Measurements from ENCODE around the gene ZNF254. TPM values are rescaled to one million over a fixed set of nuclear protein-coding genes. Genes with fewer than 3 reads are reported as not detected.

The ZNF254 gene
- total and polyA plus RNA-seq, 2 of the 4 experiments (the other 2 are of a cell fraction): 4.4 to 8.8 TPM

GRCh38 chr19:24055548-24055947, 31.4 kb upstream of the ZNF254 start:
- Histone ChIP-seq H2AK5ac (ENCODE audit: low read depth, low read length) (no peak overlapping the region), H4K20me1 (ENCODE audit: insufficient read depth, low read length) (peaks cover 28% of the 10 kb centered on the region), H2BK5ac (ENCODE audit: low read depth, low read length, poor library complexity, severe bottlenecking) (no peak overlapping the region), H4K8ac (ENCODE audit: low read depth in 2 of 2, low read length in 2 of 2) (no peak overlapping the region), H3K14ac (replicated peaks; ENCODE audit: low read depth, low read length) (no peak overlapping the region), H2AK9ac (replicated peaks; ENCODE audit: low read depth, low read length, poor library complexity) (no peak overlapping the region), H3K4me2 (ENCODE audit: low read depth, low read length) (no peak overlapping the region), H2BK15ac (ENCODE audit: low read depth, low read length) (no peak overlapping the region), H3K9me1 (ENCODE audit: insufficient read depth, low read length) (peaks cover 23% of the 10 kb centered on the region), H4K5ac (ENCODE audit: low read depth, low read length) (no peak overlapping the region), H3K4ac (ENCODE audit: low read depth, low read length) (no peak overlapping the region), H3K9me3 (ENCODE audit: control insufficient read depth, insufficient read depth, low read length) (no peaks in the 10 kb centered on the region), H3K27me3 (ENCODE audit: control insufficient read depth, insufficient read depth, low read length) (no peaks in the 10 kb centered on the region), H2BK120ac (ENCODE audit: low read depth, low read length) (no peak overlapping the region), H3K9ac (ENCODE audit: low read depth, low read length) (no peak overlapping the region), H3K27ac (ENCODE audit: insufficient read depth, low read length) (no peak overlapping the region), H3K56ac (ENCODE audit: extremely low read depth, insufficient read depth, low read length) (no peak overlapping the region), H2BK20ac (ENCODE audit: low read depth, low read length) (no peak overlapping the region), H3K36me3 (ENCODE audit: control insufficient read depth, insufficient read depth, low read length) (peaks cover 49% of the 10 kb centered on the region), H3K4me1 (ENCODE audit: control insufficient read depth, insufficient read depth, low read length) (peaks cover 15% of the 10 kb centered on the region), H3K79me1 (ENCODE audit: low read depth in 1 of 2, low read length in 2 of 2) (peaks cover 14 to 40% of the 10 kb centered on the region in 2 experiments; a peak in 3 of 4 replicates), H2AFZ (replicated peaks; ENCODE audit: low read length, poor library complexity) (no peak overlapping the region), H4K91ac (ENCODE audit: insufficient read depth, low read depth, low read length) (no peak overlapping the region), H3K4me3 (ENCODE audit: insufficient read depth, low read depth, low read length) (no peak overlapping the region), H3K18ac (ENCODE audit: low read depth, low read length) (no peak overlapping the region), H3K23ac (ENCODE audit: low read depth, low read length) (no peak overlapping the region)
- TF ChIP-seq CEBPB (IDR thresholded peaks at IDR 0.05; ENCODE audit: low read depth, low read length) (no peak), POLR2A (IDR thresholded peaks at IDR 0.05; ENCODE audit: low read depth, low read length) (no peak), SMC3 (IDR thresholded peaks at IDR 0.05; ENCODE audit: low read depth, low read length) (no peak), RCOR1 (IDR thresholded peaks at IDR 0.05; ENCODE audit: insufficient replicate concordance, low read length) (no peak), MAFK (IDR thresholded peaks at IDR 0.05; ENCODE audit: low read depth, low read length) (no peak), ELK1 (IDR thresholded peaks at IDR 0.05; ENCODE audit: borderline replicate concordance, low read depth, low read length) (no peak), MXI1 (IDR thresholded peaks at IDR 0.05; ENCODE audit: borderline replicate concordance, low read depth, low read length) (no peak), NFE2L2 (IDR thresholded peaks at IDR 0.05; ENCODE audit: low read depth, low read length) (no peak), FOS (IDR thresholded peaks at IDR 0.05; ENCODE audit: low read depth, low read length) (no peak), USF2 (IDR thresholded peaks at IDR 0.05; ENCODE audit: low read depth, low read length) (no peak), RFX5 (IDR thresholded peaks at IDR 0.05; ENCODE audit: low read depth, low read length) (no peak), BHLHE40 (IDR thresholded peaks at IDR 0.05; ENCODE audit: low read depth, low read length) (no peak), RAD21 (IDR thresholded peaks at IDR 0.05; ENCODE audit: low read length) (no peak), MAZ (IDR thresholded peaks at IDR 0.05; ENCODE audit: borderline replicate concordance, low read depth, low read length) (no peak), CHD1 (IDR thresholded peaks at IDR 0.05; ENCODE audit: low read depth, low read length) (no peak)
- TF ChIP-seq, protein P1, sequence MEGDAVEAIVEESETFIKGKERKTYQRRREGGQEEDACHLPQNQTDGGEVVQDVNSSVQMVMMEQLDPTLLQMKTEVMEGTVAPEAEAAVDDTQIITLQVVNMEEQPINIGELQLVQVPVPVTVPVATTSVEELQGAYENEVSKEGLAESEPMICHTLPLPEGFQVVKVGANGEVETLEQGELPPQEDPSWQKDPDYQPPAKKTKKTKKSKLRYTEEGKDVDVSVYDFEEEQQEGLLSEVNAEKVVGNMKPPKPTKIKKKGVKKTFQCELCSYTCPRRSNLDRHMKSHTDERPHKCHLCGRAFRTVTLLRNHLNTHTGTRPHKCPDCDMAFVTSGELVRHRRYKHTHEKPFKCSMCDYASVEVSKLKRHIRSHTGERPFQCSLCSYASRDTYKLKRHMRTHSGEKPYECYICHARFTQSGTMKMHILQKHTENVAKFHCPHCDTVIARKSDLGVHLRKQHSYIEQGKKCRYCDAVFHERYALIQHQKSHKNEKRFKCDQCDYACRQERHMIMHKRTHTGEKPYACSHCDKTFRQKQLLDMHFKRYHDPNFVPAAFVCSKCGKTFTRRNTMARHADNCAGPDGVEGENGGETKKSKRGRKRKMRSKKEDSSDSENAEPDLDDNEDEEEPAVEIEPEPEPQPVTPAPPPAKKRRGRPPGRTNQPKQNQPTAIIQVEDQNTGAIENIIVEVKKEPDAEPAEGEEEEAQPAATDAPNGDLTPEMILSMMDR (conservative IDR thresholded peaks at IDR 0.05; ENCODE audit: low read depth, low read length): no peak
- no TSS peak for BruUV-seq (replicated peaks)
- ChIA-PET CTCF (no interaction called here), POLR2A (ENCODE audit: unreplicated experiment) (interaction anchor here (0.6 kb wide), 1 partner anchor 22 kb away, joined by 3 read pairs; no protein-coding TSS in a partner anchor)
- WGBS, 2 experiments (ENCODE audit: extremely low coverage in 2 of 2, insufficient read length in 1 of 2): no CpG with 5 or more reads among the region's 3 CpGs
- ATAC-seq (ENCODE audit: low read depth) (no peak), DNase-seq (no peak)
- dilution Hi-C loops (cut with HindIII; ENCODE audit: low sequenced_read_pairs, unreplicated experiment): no loop called here
- intact Hi-C loops (cut with micrococcal nuclease): no loop called here
- in situ Hi-C loops (cut with MboI; ENCODE audit: low sequenced_read_pairs): no loop called here

All from IMR-90 (cell line).